Neural cell (in vitro differentiated cells): Measurements from ENCODE around the gene MACROD1. TPM values are rescaled to one million over a fixed set of nuclear protein-coding genes. Genes with fewer than 3 reads are reported as not detected.

ENCODE experiments used
- H2AFZ ChIP-seq: fragments of 200-600, 300-800 bp; sonication (generic), shearing (Covaris generic); 2 replicates; pipeline ENCODE4 v1.6.0; 2014; ENCODE audit warnings: low read depth, mild to moderate bottlenecking, antibody characterized with exemption, low read length, moderate library complexity
- H3F3A ChIP-seq: fragments of 200-600 bp; shearing (Covaris generic); 2 replicates; pipeline ENCODE4 v1.6.1; 2016; ENCODE audit warnings: mild to moderate bottlenecking, moderate library complexity, mixed read lengths, antibody characterized with exemption, low read length; ENCODE audit not compliant: insufficient read depth, poor library complexity, severe bottlenecking
- H3K27ac ChIP-seq: fragments of 200-600, 300-800 bp; sonication (generic), shearing (Covaris generic); 2 replicates; pipeline ENCODE4 v1.5.1; 2014; ENCODE audit warnings: mild to moderate bottlenecking, low read length, moderate library complexity
- H3K27me3 ChIP-seq: fragments of 300-800, 200-600 bp; sonication (generic), shearing (Covaris generic); 2 replicates; pipeline ENCODE4 v1.6.0; 2014; ENCODE audit warnings: mild to moderate bottlenecking, low read depth, low read length, moderate library complexity; ENCODE audit not compliant: insufficient read depth
- H3K36me3 ChIP-seq: fragments of 300-800, 200-600 bp; sonication (generic), shearing (Covaris generic); 2 replicates; pipeline ENCODE4 v1.5.1; 2014; ENCODE audit warnings: mild to moderate bottlenecking, antibody characterized with exemption, low read length, moderate library complexity; ENCODE audit not compliant: insufficient read depth
- H3K4me2 ChIP-seq: fragments of 300-800, 200-600 bp; sonication (generic), shearing (Covaris generic); 2 replicates; pipeline ENCODE4 v1.6.0; 2014; ENCODE audit warnings: mild to moderate bottlenecking, low read length
- H3K4me3 ChIP-seq: fragments of 300-800, 200-600 bp; sonication (generic), shearing (Covaris generic); 2 replicates; pipeline ENCODE4 v1.5.1; 2014; ENCODE audit warnings: mild to moderate bottlenecking, low read length, moderate library complexity
- H3K79me2 ChIP-seq: fragments of 200-600 bp; shearing (Covaris generic); replicated peaks from 2 replicates; pipeline ENCODE4 v1.6.0; 2014; ENCODE audit warnings: mild to moderate bottlenecking, low read length, moderate library complexity; ENCODE audit not compliant: insufficient read depth
- H3K9ac ChIP-seq: fragments of 300-800, 200-600 bp; sonication (generic), shearing (Covaris generic); 2 replicates; pipeline ENCODE4 v1.6.1; 2016; ENCODE audit warnings: mild to moderate bottlenecking, low read length, mixed read lengths
- H3K9me2 ChIP-seq: fragments of 200-600 bp; shearing (Covaris generic); 2 replicates; pipeline ENCODE4 v1.6.1; 2016; ENCODE audit warnings: mild to moderate bottlenecking, low read length, mixed read lengths; ENCODE audit not compliant: insufficient read depth
- H3K9me3 ChIP-seq: fragments of 200-600, 300-800 bp; sonication (generic), shearing (Covaris generic); 2 replicates; pipeline ENCODE4 v1.6.1; 2016; ENCODE audit warnings: mild to moderate bottlenecking, mixed run types, low read length, moderate library complexity, mixed read lengths
- H4K20me1 ChIP-seq: fragments of 200-600 bp; shearing (Covaris generic); 2 replicates; pipeline ENCODE4 v1.6.1; 2016; ENCODE audit warnings: mild to moderate bottlenecking, mixed run types; ENCODE audit not compliant: insufficient read depth
- EP300 ChIP-seq: fragments of 450-650 bp; conservative IDR thresholded peaks from 2 replicates; pipeline ENCODE4 v1.6.1; 2014; ENCODE audit warnings: antibody characterized with exemption, mild to moderate bottlenecking, moderate library complexity; ENCODE audit not compliant: poor library complexity, severe bottlenecking
- EZH2 ChIP-seq: fragments of 200-600, 300-800 bp; shearing (Covaris generic), sonication (generic); IDR thresholded peaks from 2 replicates; pipeline ENCODE4 v1.6.1; 2014; ENCODE audit warnings: antibody characterized with exemption, low read length, borderline replicate concordance, mild to moderate bottlenecking; ENCODE audit not compliant: insufficient read depth, poor library complexity, severe bottlenecking
- MXI1 ChIP-seq: fragments of 450-650 bp; conservative IDR thresholded peaks from 2 replicates; pipeline ENCODE4 v1.6.1; 2014; ENCODE audit warnings: antibody characterized with exemption, mild to moderate bottlenecking; ENCODE audit not compliant: poor library complexity, severe bottlenecking
- POLR2AphosphoS5 ChIP-seq: IDR thresholded peaks from 2 replicates; pipeline ENCODE4 v1.6.1; 2012
- RAD21 ChIP-seq: fragments of 450-650 bp; conservative IDR thresholded peaks from 2 replicates; pipeline ENCODE4 v1.6.1; 2014; ENCODE audit warnings: antibody characterized with exemption, mild to moderate bottlenecking, moderate library complexity
- SMC3 ChIP-seq: fragments of 450-650 bp; conservative IDR thresholded peaks from 2 replicates; pipeline ENCODE4 v1.6.1; 2014; ENCODE audit warnings: antibody characterized with exemption, mild to moderate bottlenecking, moderate library complexity; ENCODE audit not compliant: poor library complexity
- TAF1 ChIP-seq: IDR thresholded peaks from 2 replicates; pipeline ENCODE4 v1.6.1; 2012; ENCODE audit warnings: low read depth
- polyA plus RNA-seq: library from polyadenylated mRNA; depleted of rRNA; stranded (reverse); fragments of >200 nt; gene quantifications from 2 replicates; pipeline ENCODE4 v1.2.3, GENCODE V29; 2014
- TF ChIP-seq, protein P1 (sequence below): IDR thresholded peaks from 2 replicates; pipeline ENCODE4 v1.6.1; 2012; ENCODE audit warnings: borderline replicate concordance
- TF ChIP-seq, protein P2 (sequence below): fragments of 450-650 bp; IDR thresholded peaks from 2 replicates; pipeline ENCODE4 v1.5.1; 2014; ENCODE audit warnings: antibody characterized with exemption, mild to moderate bottlenecking, moderate library complexity; ENCODE audit not compliant: poor library complexity, severe bottlenecking

The MACROD1 gene
- polyA plus RNA-seq, 1 donor from 2014 or later, result 30.8 TPM

DNA sequence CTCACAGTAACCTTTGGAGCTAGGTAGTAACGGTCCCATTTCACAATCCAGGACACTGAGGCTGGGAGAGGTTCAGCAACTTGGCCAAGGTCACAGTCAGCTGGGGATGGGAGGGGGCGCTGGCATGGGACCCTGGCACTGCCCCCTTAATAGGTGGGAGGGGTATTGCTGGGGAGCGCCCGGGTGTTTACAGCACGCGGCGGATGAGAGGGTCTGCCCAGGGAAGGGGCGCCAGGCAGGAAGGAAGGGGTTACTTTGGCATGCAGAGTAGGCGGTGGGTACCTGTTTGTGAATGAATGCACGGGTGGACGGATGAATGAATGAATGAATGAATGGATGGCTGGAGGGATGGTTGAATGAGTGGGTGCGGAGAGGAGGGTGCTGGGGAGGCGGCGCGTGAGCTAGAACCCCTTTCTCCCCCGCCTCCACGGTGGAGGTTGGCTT, 130.8 kb downstream of the MACROD1 start:
- Histone ChIP-seq H3K4me2 (peak overlapping the region; percentile 68), H3K36me3 (no peaks in the 10 kb centered on the region), H4K20me1 (no peaks in the 10 kb centered on the region), H3K27ac (peak overlapping the region; percentile 24), H3K9ac (peak overlapping the region; percentile 63), H3K4me3 (peak overlapping the region; percentile 68), H3F3A (no peaks in the 10 kb centered on the region), H3K79me2 (no peaks in the 10 kb centered on the region), H3K9me3 (no peaks in the 10 kb centered on the region), H3K9me2 (no peaks in the 10 kb centered on the region), H3K27me3 (no peaks in the 10 kb centered on the region), H2AFZ (no peak overlapping the region)
- TF ChIP-seq EP300 (no peak), MXI1 (no peak), SMC3 (no peak), TAF1 (no peak), EZH2 (no peak), POLR2AphosphoS5 (no peak), RAD21 (no peak)
- TF ChIP-seq, protein P1, sequence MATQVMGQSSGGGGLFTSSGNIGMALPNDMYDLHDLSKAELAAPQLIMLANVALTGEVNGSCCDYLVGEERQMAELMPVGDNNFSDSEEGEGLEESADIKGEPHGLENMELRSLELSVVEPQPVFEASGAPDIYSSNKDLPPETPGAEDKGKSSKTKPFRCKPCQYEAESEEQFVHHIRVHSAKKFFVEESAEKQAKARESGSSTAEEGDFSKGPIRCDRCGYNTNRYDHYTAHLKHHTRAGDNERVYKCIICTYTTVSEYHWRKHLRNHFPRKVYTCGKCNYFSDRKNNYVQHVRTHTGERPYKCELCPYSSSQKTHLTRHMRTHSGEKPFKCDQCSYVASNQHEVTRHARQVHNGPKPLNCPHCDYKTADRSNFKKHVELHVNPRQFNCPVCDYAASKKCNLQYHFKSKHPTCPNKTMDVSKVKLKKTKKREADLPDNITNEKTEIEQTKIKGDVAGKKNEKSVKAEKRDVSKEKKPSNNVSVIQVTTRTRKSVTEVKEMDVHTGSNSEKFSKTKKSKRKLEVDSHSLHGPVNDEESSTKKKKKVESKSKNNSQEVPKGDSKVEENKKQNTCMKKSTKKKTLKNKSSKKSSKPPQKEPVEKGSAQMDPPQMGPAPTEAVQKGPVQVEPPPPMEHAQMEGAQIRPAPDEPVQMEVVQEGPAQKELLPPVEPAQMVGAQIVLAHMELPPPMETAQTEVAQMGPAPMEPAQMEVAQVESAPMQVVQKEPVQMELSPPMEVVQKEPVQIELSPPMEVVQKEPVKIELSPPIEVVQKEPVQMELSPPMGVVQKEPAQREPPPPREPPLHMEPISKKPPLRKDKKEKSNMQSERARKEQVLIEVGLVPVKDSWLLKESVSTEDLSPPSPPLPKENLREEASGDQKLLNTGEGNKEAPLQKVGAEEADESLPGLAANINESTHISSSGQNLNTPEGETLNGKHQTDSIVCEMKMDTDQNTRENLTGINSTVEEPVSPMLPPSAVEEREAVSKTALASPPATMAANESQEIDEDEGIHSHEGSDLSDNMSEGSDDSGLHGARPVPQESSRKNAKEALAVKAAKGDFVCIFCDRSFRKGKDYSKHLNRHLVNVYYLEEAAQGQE, result no peak
- TF ChIP-seq, protein P2, sequence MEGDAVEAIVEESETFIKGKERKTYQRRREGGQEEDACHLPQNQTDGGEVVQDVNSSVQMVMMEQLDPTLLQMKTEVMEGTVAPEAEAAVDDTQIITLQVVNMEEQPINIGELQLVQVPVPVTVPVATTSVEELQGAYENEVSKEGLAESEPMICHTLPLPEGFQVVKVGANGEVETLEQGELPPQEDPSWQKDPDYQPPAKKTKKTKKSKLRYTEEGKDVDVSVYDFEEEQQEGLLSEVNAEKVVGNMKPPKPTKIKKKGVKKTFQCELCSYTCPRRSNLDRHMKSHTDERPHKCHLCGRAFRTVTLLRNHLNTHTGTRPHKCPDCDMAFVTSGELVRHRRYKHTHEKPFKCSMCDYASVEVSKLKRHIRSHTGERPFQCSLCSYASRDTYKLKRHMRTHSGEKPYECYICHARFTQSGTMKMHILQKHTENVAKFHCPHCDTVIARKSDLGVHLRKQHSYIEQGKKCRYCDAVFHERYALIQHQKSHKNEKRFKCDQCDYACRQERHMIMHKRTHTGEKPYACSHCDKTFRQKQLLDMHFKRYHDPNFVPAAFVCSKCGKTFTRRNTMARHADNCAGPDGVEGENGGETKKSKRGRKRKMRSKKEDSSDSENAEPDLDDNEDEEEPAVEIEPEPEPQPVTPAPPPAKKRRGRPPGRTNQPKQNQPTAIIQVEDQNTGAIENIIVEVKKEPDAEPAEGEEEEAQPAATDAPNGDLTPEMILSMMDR, result no peak

DNA sequence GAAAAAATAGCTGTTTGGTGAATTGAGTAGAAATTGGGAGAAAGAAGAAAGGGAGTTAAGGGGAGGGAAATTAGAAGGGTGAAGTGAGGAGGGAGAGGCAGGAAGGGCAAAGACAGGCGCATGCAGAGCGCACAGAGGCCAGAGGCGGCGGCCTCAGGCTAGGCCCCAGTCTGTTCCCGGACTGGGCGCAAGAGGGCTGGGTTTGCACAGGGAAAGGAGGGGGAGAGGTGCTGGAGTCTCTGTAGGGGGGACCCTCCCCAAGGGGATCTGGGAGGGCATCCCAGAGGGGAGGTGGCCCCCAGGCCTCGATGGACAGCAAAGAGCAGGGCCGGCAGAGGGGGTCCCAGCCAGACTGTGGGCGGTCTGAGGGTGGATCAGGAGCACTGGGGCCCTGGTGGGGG, 131.5 kb downstream of the MACROD1 start:
- Histone ChIP-seq H3K27ac (no peak overlapping the region), H3K27me3 (no peaks in the 10 kb centered on the region), H3K79me2 (no peaks in the 10 kb centered on the region), H2AFZ (no peak overlapping the region), H3K4me3 (peak overlapping the region; percentile 68), H4K20me1 (no peaks in the 10 kb centered on the region), H3F3A (no peaks in the 10 kb centered on the region), H3K4me2 (no peak overlapping the region), H3K9me2 (no peaks in the 10 kb centered on the region), H3K9ac (peak overlapping the region; percentile 12), H3K36me3 (no peaks in the 10 kb centered on the region), H3K9me3 (no peaks in the 10 kb centered on the region)
- TF ChIP-seq MXI1, result no peak
- TF ChIP-seq SMC3, result no peak
- TF ChIP-seq, protein P1, result no peak
- TF ChIP-seq, protein P2, result no peak
- no peak for TF ChIP-seq TAF1
- no peak for TF ChIP-seq POLR2AphosphoS5
- no peak for TF ChIP-seq EP300
- TF ChIP-seq EZH2, result no peak
- no peak for TF ChIP-seq RAD21
